Ascending aorta (tissue), 2 donors: ENCODE results near the gene RELL2. TPM values are rescaled to one million over a fixed set of nuclear protein-coding genes. Genes with fewer than 3 reads are reported as not detected.
"Not testable (repeated sequence)": the region's sequence is repeated elsewhere in the genome, so short reads cannot be mapped to it uniquely, and the experiment has no call there.

ENCODE experiments used
- DNase-seq, 2 donors: peaks; one replicate each; pipeline ENCODE4 v3.0.0-alpha.2; 2019; ENCODE audit warnings: low spot score in 2 of 2
- H3K27ac ChIP-seq, 2 donors: fragments of 200-600 bp; sonication (generic); one replicate each; pipeline ENCODE4 v1.5.1; 2016 to 2017; ENCODE audit warnings: mild to moderate bottlenecking in 1 of 2
- H3K27me3 ChIP-seq: fragments of 200-600 bp; sonication (generic); one replicate; pipeline ENCODE4 v1.5.1; 2017
- H3K36me3 ChIP-seq, 2 donors: fragments of 200-600 bp; sonication (generic); one replicate each; pipeline ENCODE4 v1.5.1; 2016
- H3K4me1 ChIP-seq, 2 donors: fragments of 200-600 bp; sonication (generic); one replicate each; pipeline ENCODE4 v1.5.1; 2016 to 2017; ENCODE audit warnings: mild to moderate bottlenecking in 1 of 2
- H3K4me3 ChIP-seq, 2 donors: fragments of 200-600 bp; sonication (generic); one replicate each; pipeline ENCODE4 v1.5.1; 2016 to 2017; ENCODE audit warnings: mild to moderate bottlenecking in 1 of 2
- H3K9me3 ChIP-seq, 2 donors: fragments of 200-600 bp; sonication (generic); one replicate each; pipeline ENCODE4 v1.5.1; 2016
- CTCF ChIP-seq, 3 experiments: fragments of 200-600 bp in 2 of 3; fragments of 450-650 bp in 1 of 3; sonication (generic) in 2 of 3; IDR thresholded peaks; one replicate each; pipeline ENCODE4 v1.5.1; 2016 to 2019; ENCODE audit warnings: antibody characterized with exemption in 3 of 3, mild to moderate bottlenecking in 1 of 3, moderate library complexity in 1 of 3
- intact Hi-C: fragments of 100-400 bp; cut with DNase I; formaldehyde crosslinking; loops from one replicate; pipeline ENCODE4 v1.15.1; 2023
- total RNA-seq: library from RNA; depleted of rRNA; stranded (reverse); fragments of >200 nt; gene quantifications from one replicate; pipeline ENCODE4 v1.1.0, GENCODE V29; 2016

Gene RELL2
- total RNA-seq, 1 donor from 2014 or later = 1.4 TPM

DNA sequence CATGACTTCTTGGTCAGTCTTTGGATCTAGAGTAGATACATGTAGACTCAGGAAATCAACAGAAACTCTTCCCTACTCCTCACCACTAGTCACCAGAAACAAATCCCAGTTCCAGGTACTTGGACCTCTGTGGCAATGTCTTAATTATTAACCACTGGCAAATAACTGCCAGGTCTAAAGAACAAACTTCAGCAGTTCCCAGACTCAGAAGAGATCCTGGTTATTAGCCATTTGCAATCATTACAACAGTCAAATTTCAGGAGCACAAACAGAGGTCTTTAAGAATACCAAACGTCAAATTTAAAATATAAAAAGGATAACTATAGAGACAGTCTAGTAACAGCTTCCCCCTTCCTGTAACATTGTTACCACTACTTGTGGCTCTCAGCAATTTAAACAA is 28.2 kb upstream of the RELL2 start:
- Histone ChIP-seq H3K4me3 (no peak overlapping the region), H3K27ac (no peak overlapping the region), H3K36me3 (no peaks in the 10 kb centered on the region), H3K9me3 (no peaks in the 10 kb centered on the region), H3K4me1 (peaks cover 11 to 28% of the 10 kb centered on the region in 2 donors), H3K27me3 (no peaks in the 10 kb centered on the region)
- no peak for DNase-seq
- intact Hi-C loops = no loop called here
- TF ChIP-seq CTCF (IDR thresholded peaks at IDR 0.05) = no peak

GRCh38 chr5:141609044-141609443 is 27.8 kb upstream of the RELL2 start:
- TF ChIP-seq CTCF (IDR thresholded peaks at IDR 0.05) = no peak
- H3K4me3 ChIP-seq = no peak overlapping the region
- no peak overlapping the region for H3K27ac ChIP-seq
- intact Hi-C loops = no loop called here
- peaks cover 11 to 27% of the 10 kb centered on the region in 2 donors for H3K4me1 ChIP-seq
- no peak for DNase-seq
- H3K27me3 ChIP-seq = no peaks in the 10 kb centered on the region
- no peaks in the 10 kb centered on the region for H3K9me3 ChIP-seq
- H3K36me3 ChIP-seq = no peaks in the 10 kb centered on the region

GRCh38 chr5:141609921-141610320 is 26.9 kb upstream of the RELL2 start:
- intact Hi-C loops, H3K36me3 ChIP-seq, H3K27ac ChIP-seq, DNase-seq, H3K4me3 ChIP-seq, H3K9me3 ChIP-seq, H3K27me3 ChIP-seq: not testable (repeated sequence)
- peaks cover 3 to 20% of the 10 kb centered on the region in 2 donors for H3K4me1 ChIP-seq

DNA sequence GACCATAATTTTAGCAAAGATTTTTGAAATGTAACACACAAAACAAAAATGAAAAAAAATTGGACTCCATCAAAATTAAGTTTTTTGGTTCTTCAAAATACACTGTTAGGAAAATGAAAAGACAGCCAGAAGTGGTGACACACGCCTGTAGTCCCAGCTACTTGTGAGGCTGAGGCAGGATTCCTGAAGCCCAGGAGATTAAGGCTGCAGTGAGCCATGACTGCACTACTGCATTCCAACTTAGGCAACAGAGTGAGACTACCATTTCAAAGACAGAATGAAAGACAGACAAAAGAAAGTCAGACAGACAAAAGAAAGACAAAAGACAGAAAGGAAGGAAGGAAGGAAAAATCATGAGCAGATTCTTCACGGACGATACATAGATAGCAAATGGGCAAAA is 25.5 kb upstream of the RELL2 start:
- no peak overlapping the region for H3K27ac ChIP-seq
- no peaks in the 10 kb centered on the region for H3K9me3 ChIP-seq
- no peak for TF ChIP-seq CTCF (IDR thresholded peaks at IDR 0.05)
- no peaks in the 10 kb centered on the region for H3K36me3 ChIP-seq
- H3K4me3 ChIP-seq = no peak overlapping the region
- DNase-seq = no peak
- intact Hi-C loops = no loop called here
- H3K4me1 ChIP-seq = peaks cover 0 to 17% of the 10 kb centered on the region in 2 donors
- no peaks in the 10 kb centered on the region for H3K27me3 ChIP-seq

DNA sequence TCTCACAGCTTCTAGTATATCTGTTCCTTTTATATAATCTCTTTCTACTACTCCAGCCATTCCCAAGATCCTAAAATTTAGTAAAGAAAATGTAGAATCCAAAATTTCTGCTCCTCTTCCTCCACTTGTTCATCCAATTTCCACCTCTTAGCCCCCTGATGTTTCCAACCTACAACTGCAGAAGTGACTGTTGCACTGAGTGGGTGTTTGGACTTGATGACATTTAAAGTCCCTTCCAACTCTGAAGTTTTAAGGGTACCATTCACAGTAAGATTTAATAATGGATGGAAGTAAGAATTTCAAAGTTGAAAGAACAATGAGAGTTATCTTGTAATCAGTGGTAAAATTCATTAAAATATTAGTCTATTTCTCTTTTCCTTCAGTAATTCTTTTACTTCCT is 23.5 kb upstream of the RELL2 start:
- no peak for TF ChIP-seq CTCF (IDR thresholded peaks at IDR 0.05)
- H3K27ac ChIP-seq = no peak overlapping the region
- H3K9me3 ChIP-seq = no peaks in the 10 kb centered on the region
- no peak for DNase-seq
- intact Hi-C loops = no loop called here
- no peaks in the 10 kb centered on the region for H3K36me3 ChIP-seq
- H3K4me1 ChIP-seq = peaks cover 0 to 28% of the 10 kb centered on the region in 2 donors
- no peak overlapping the region for H3K4me3 ChIP-seq
- no peaks in the 10 kb centered on the region for H3K27me3 ChIP-seq

GRCh38 chr5:141615991-141616720 is 20.6 kb upstream of the RELL2 start:
- Histone ChIP-seq H3K27ac (peak overlapping the region; percentile 21 to 100), H3K4me1 (peaks cover 0 to 32% of the 10 kb centered on the region in 2 donors), H3K4me3 (peak overlapping the region; percentile 69 to 100), H3K9me3 (no peaks in the 10 kb centered on the region), H3K27me3 (no peaks in the 10 kb centered on the region), H3K36me3 (peaks cover 8 to 11% of the 10 kb centered on the region in 2 donors)
- intact Hi-C loops = loop anchor here (5.0 kb wide), 1 partner anchor 139 kb away; the partner anchor contains the start of gene PCDHGC3
- no peak for TF ChIP-seq CTCF (IDR thresholded peaks at IDR 0.05)
- DNase-seq = no peak
